ENCODE measurements around the gene DIS3L2.

DNA sequence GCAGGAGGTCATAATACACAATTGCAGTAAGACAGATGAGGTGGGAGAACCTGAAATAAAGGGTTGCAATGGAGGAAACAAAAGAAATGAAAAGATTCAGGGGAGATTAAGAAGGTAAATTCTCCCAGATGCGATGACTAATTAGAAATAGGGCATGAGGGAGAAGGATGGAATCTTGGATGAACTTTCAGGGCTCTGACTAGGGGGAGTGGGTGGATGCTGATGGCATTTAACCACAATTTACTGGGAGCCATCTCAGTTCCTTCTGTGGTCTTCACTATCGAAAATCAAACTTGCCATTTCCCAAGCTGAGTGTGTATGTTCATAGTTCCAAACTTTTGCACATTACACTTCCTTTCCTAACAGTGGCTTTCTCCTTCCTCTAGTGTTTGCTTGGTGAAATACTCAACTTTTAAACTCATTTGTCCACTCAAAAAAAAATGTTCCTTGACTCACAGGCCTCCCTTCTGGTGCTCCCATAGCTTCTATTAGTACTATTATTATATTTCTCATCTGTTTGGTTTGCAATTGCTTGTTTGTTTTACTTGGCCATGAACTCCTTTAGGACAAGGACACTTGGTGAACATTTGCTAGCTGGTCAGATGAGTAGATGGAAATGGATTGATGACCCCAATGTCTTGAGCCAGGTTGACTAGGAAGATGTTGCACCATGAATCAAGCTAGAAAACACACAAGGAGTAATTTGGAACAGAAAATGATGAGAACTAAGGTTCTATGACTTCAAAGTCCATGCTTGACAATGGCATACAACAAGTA lies 178.5 kb downstream of the DIS3L2 start:
- TF ChIP-seq, protein P1, sequence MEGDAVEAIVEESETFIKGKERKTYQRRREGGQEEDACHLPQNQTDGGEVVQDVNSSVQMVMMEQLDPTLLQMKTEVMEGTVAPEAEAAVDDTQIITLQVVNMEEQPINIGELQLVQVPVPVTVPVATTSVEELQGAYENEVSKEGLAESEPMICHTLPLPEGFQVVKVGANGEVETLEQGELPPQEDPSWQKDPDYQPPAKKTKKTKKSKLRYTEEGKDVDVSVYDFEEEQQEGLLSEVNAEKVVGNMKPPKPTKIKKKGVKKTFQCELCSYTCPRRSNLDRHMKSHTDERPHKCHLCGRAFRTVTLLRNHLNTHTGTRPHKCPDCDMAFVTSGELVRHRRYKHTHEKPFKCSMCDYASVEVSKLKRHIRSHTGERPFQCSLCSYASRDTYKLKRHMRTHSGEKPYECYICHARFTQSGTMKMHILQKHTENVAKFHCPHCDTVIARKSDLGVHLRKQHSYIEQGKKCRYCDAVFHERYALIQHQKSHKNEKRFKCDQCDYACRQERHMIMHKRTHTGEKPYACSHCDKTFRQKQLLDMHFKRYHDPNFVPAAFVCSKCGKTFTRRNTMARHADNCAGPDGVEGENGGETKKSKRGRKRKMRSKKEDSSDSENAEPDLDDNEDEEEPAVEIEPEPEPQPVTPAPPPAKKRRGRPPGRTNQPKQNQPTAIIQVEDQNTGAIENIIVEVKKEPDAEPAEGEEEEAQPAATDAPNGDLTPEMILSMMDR (IDR thresholded peaks at IDR 0.05; ENCODE audit: low read depth, low read length) = no peak
- no peak for TF ChIP-seq EZH2phosphoT487 (IDR thresholded peaks at IDR 0.05; ENCODE audit: low read depth)

All from OCI-LY3 (cell line).